HEK293T (cell line): ENCODE measurements around the gene GJC1.
A peak's percentile ranks its signal among the peaks of the same experiment; 100 is the strongest.

Experiments used
- CTCF ChIA-PET: fragments of 350-600 bp; formaldehyde crosslinking; extraction: SDS; loops from one replicate; lab custom pipeline; 2021; ENCODE audit warnings: antibody characterized with exemption, inconsistent platforms; lab: Yijun Ruan, JAX
- POLR2A ChIA-PET: fragments of 350-600 bp; formaldehyde crosslinking; extraction: SDS; loops from one replicate; lab custom pipeline; 2020; ENCODE audit warnings: antibody characterized with exemption, inconsistent platforms; lab: Yijun Ruan, JAX
- DNase-seq: peaks from one replicate; pipeline ENCODE4 v3.0.0; 2012; ENCODE audit warnings: mixed read lengths; ENCODE audit errors: extremely low spot score
- ARNT ChIP-seq: fragments of 450-650 bp; IDR thresholded peaks from 2 replicates; pipeline ENCODE4 v1.6.1; 2017; ENCODE audit warnings: mild to moderate bottlenecking
- BHLHE40 ChIP-seq: fragments of 450-650 bp; IDR thresholded peaks from 2 replicates; pipeline ENCODE4 v1.6.1; 2016; ENCODE audit warnings: mild to moderate bottlenecking, moderate library complexity, borderline replicate concordance
- CTBP1 ChIP-seq: fragments of 450-650 bp; IDR thresholded peaks from 2 replicates; pipeline ENCODE4 v1.6.1; 2016; ENCODE audit warnings: borderline replicate concordance
- ELF4 ChIP-seq: fragments of 450-650 bp; IDR thresholded peaks from 2 replicates; pipeline ENCODE4 v1.6.1; 2017; ENCODE audit warnings: antibody characterized with exemption
- FOXA1 ChIP-seq: fragments of 450-650 bp; IDR thresholded peaks from 2 replicates; pipeline ENCODE4 v1.6.1; 2016; ENCODE audit warnings: mild to moderate bottlenecking
- FOXK2 ChIP-seq: fragments of 450-650 bp; IDR thresholded peaks from 2 replicates; pipeline ENCODE4 v1.6.1; 2016; ENCODE audit warnings: mild to moderate bottlenecking
- FOXM1 ChIP-seq: fragments of 450-650 bp; IDR thresholded peaks from 2 replicates; pipeline ENCODE4 v1.6.1; 2017; ENCODE audit warnings: mild to moderate bottlenecking, borderline replicate concordance
- HDGF ChIP-seq: fragments of 450-650 bp; IDR thresholded peaks from 2 replicates; pipeline ENCODE4 v1.6.1; 2017; ENCODE audit warnings: antibody characterized with exemption, borderline replicate concordance
- L3MBTL2 ChIP-seq: fragments of 450-650 bp; conservative IDR thresholded peaks from 2 replicates; pipeline ENCODE4 v1.6.1; 2016; ENCODE audit warnings: mild to moderate bottlenecking
- LEF1 ChIP-seq: fragments of 450-650 bp; IDR thresholded peaks from 2 replicates; pipeline ENCODE4 v1.6.1; 2017; ENCODE audit warnings: mild to moderate bottlenecking, borderline replicate concordance
- NFRKB ChIP-seq: fragments of 450-650 bp; IDR thresholded peaks from 2 replicates; pipeline ENCODE4 v1.6.1; 2016; ENCODE audit warnings: mild to moderate bottlenecking, moderate library complexity
- SP1 ChIP-seq: fragments of 450-650 bp; IDR thresholded peaks from 2 replicates; pipeline ENCODE4 v1.6.1; 2017
- SUZ12 ChIP-seq: fragments of 450-650 bp; IDR thresholded peaks from 2 replicates; pipeline ENCODE4 v1.6.1; 2016; ENCODE audit warnings: mild to moderate bottlenecking
- TARDBP ChIP-seq: fragments of 450-650 bp; IDR thresholded peaks from 2 replicates; pipeline ENCODE4 v1.6.1; 2016
- ZNF384 ChIP-seq: fragments of 450-650 bp; IDR thresholded peaks from 2 replicates; pipeline ENCODE4 v1.6.1; 2016
- TF ChIP-seq, protein P1 (sequence below): fragments of 450-650 bp; IDR thresholded peaks from 2 replicates; pipeline ENCODE4 v1.6.1; 2016

GJC1 gene

DNA sequence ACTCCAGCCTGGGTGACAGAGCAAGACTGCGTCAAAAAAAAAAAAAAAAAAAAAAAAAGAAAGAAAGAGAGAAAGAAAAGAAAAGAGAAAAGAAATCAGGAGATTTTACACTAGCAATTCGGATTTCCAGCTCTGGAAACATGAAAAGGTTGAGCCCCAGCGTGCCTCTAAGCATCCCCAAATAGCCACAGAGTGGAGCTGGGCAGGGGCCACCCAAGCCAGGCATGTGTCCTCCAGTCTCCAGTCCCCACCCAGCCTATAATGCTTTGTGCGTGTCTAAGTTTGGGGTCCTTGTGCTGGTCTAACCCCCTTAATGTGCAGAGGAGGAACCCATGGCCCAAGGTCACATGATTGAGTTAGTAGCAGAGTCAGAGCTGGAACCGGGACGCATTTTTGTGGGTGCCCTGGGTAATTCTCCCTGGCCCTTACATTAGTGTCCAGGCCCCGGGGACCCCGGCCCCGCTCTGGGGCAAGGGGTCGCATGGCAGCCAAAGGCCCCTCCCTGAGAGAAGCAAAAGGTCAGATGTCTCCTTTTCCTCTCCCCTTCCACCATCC is 51.4 kb downstream of the GJC1 start:
- no peak for DNase-seq
- CTCF ChIA-PET, result interaction anchor here (0.7 to 3.4 kb wide), 12 partner anchors 19 to 242 kb away, joined by 3 to 37 read pairs (median 5); no protein-coding TSS in a partner anchor
- TF ChIP-seq ARNT (no peak), CTBP1 (no peak), LEF1 (no peak), L3MBTL2 (no peak), ELF4 (no peak), BHLHE40 (no peak), ZNF384 (no peak), TARDBP (no peak), FOXA1 (no peak), SUZ12 (no peak), FOXK2 (no peak), FOXM1 (no peak)
- TF ChIP-seq, protein P1, sequence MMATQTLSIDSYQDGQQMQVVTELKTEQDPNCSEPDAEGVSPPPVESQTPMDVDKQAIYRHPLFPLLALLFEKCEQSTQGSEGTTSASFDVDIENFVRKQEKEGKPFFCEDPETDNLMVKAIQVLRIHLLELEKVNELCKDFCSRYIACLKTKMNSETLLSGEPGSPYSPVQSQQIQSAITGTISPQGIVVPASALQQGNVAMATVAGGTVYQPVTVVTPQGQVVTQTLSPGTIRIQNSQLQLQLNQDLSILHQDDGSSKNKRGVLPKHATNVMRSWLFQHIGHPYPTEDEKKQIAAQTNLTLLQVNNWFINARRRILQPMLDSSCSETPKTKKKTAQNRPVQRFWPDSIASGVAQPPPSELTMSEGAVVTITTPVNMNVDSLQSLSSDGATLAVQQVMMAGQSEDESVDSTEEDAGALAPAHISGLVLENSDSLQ, result no peak
- POLR2A ChIA-PET, result interaction anchor here (1.0 to 2.6 kb wide), 2 partner anchors 20 to 88 kb away, joined by 3 to 8 read pairs; no protein-coding TSS in a partner anchor

- no peak for DNase-seq
- TF ChIP-seq NFRKB (no peak), FOXA1 (no peak), BHLHE40 (no peak), LEF1 (no peak), L3MBTL2 (no peak), HDGF (no peak)
- CTCF ChIA-PET, result interaction anchor here (0.6 to 2.3 kb wide), 8 partner anchors 10 to 358 kb away, joined by 3 to 11 read pairs (median 3); partner anchors contain the start of gene ACBD4
- POLR2A ChIA-PET, result interaction anchor here (0.6 to 2.6 kb wide), 3 partner anchors 43 to 89 kb away, joined by 3 to 8 read pairs (median 3); no protein-coding TSS in a partner anchor
These were observed 52.4 kb downstream of the GJC1 start for GRCh38 chr17:44777394-44778348.

DNA sequence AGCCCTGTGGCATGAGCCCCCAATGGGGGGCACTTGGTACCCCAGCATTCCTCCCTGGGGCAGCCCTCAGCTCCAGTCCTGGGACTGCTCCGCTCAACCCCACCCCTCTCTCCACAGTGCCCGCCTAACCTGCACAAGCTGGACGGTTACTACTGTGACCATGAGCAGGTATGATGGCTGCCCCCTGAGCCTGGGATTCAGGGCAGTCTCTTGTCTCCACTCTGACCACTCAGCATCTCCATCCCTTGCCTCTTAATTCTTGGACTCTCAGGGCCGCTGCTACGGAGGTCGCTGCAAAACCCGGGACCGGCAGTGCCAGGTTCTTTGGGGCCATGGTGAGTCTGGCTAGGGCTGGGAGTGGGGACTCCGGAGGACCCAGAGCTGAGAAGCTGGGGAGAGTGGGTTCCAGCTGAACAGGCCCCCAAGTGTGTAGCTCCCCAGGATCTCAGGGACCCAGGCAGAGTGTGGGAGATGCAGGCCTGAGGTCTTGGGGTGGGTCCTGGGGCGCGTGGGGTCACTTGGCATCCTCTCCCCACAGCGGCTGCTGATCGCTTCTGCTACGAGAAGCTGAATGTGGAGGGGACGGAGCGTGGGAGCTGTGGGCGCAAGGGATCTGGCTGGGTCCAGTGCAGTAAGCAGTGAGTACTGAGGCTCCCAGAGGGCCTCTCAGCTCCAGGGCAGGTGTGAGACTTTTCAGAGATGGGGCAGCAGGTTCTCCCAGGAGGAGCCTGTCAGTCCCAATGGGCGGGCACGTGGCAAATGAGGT is 53.3 kb downstream of the GJC1 start:
- CTCF ChIA-PET, result interaction anchor here (1.2 to 2.1 kb wide), 5 partner anchors 10 to 358 kb away, joined by 3 to 8 read pairs (median 5); partner anchors contain the start of gene ACBD4
- no peak for TF ChIP-seq L3MBTL2
- TF ChIP-seq TARDBP, result no peak
- no peak for TF ChIP-seq SP1
- no peak for TF ChIP-seq HDGF
- TF ChIP-seq NFRKB, result no peak
- TF ChIP-seq CTBP1, result no peak

GRCh38 chr17:44775838-44776621 is 54.1 kb downstream of the GJC1 start:
- no peak for DNase-seq
- POLR2A ChIA-PET, result interaction anchor here (0.6 to 2.6 kb wide), 13 partner anchors 16 to 101 kb away, joined by 3 to 8 read pairs (median 3); partner anchors contain the start of gene CCDC43
- TF ChIP-seq LEF1, result no peak
- TF ChIP-seq HDGF, result no peak; the same call in 1 of the 2 replicates
- TF ChIP-seq ELF4, result no peak
- no peak for TF ChIP-seq CTBP1
- no peak for TF ChIP-seq BHLHE40
- no peak for TF ChIP-seq ARNT
- TF ChIP-seq SP1, result no peak
- TF ChIP-seq, protein P1, result no peak
- no peak for TF ChIP-seq L3MBTL2
- no peak for TF ChIP-seq ZNF384
- TF ChIP-seq FOXM1, result no peak
- no peak for TF ChIP-seq FOXA1
- TF ChIP-seq TARDBP, result no peak
- TF ChIP-seq SUZ12, result no peak
- no peak for TF ChIP-seq FOXK2
- no peak for TF ChIP-seq NFRKB
- CTCF ChIA-PET, result interaction anchor here (0.9 to 2.4 kb wide), 7 partner anchors 11 to 359 kb away, joined by 3 to 17 read pairs (median 5); partner anchors contain the start of gene ACBD4

More for the DNA sequence above, 53.3 kb downstream of the GJC1 start:
- DNase-seq, result no peak
- POLR2A ChIA-PET, result interaction anchor here (0.7 to 2.6 kb wide), 4 partner anchors 69 to 97 kb away, joined by 3 to 8 read pairs (median 3); partner anchors contain the start of gene CCDC43

GRCh38 chr17:44775136-44775837 is 54.8 kb downstream of the GJC1 start:
- ChIA-PET POLR2A (interaction anchor here (0.6 to 1.7 kb wide), 12 partner anchors 15 to 102 kb away, joined by 3 to 6 read pairs (median 3); partner anchors contain the start of gene CCDC43), CTCF (interaction anchor here (0.9 to 2.4 kb wide), 8 partner anchors 10 to 360 kb away, joined by 3 to 17 read pairs (median 4); partner anchors contain the start of gene ACBD4)
- peak; percentile 99 for DNase-seq
- TF ChIP-seq L3MBTL2, result peak; percentile 80
- no peak for TF ChIP-seq ARNT
- peak; percentile 91; the same call in 1 of the 2 replicates for TF ChIP-seq HDGF
- no peak for TF ChIP-seq FOXA1
- TF ChIP-seq, protein P1, result no peak; the same call in 1 of the 2 replicates
- TF ChIP-seq CTBP1, result peak; percentile 31; the same call in 1 of the 2 replicates
